ENCODE measurements around the gene GCC2.

The GCC2 gene

DNA sequence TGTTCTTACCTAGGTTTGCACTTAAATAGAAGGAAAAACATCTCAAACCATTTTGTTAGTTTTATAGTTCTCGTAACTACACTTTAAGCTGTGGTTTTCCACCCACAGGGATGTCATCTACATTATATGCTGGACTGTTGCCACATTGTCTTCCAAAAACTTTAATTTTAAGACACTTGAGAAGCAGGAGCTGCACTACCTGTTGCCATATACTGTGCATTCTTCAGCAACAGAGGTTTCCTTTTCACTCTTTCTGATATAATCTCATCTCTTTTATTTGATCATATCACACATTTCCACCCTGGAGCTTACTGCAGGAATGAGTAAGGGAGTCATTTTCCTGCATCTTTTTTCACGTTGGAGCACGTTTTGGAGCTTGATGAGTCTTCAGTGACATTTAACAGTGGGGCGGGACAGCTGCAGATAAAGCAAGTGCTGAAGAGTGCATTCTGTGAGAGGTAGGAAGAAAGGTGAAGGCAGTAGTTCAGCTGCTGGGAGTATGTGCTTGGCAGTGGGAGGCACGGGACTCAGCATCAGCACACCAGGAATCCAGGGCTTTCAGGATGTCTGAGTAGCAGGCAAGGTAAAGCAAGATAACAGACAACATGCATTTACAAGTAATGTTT, 89.1 kb downstream of the GCC2 start:
- H3K4me3 ChIP-seq (ENCODE audit: low read depth, low read length) = no peak overlapping the region
- TF ChIP-seq, protein P1, sequence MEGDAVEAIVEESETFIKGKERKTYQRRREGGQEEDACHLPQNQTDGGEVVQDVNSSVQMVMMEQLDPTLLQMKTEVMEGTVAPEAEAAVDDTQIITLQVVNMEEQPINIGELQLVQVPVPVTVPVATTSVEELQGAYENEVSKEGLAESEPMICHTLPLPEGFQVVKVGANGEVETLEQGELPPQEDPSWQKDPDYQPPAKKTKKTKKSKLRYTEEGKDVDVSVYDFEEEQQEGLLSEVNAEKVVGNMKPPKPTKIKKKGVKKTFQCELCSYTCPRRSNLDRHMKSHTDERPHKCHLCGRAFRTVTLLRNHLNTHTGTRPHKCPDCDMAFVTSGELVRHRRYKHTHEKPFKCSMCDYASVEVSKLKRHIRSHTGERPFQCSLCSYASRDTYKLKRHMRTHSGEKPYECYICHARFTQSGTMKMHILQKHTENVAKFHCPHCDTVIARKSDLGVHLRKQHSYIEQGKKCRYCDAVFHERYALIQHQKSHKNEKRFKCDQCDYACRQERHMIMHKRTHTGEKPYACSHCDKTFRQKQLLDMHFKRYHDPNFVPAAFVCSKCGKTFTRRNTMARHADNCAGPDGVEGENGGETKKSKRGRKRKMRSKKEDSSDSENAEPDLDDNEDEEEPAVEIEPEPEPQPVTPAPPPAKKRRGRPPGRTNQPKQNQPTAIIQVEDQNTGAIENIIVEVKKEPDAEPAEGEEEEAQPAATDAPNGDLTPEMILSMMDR (conservative IDR thresholded peaks at IDR 0.05; ENCODE audit: low read depth, low read length) = no peak
- DNase-seq (ENCODE audit: low read depth) = peak; percentile 62

GRCh38 chr2:108541451-108541850, 92.4 kb downstream of the GCC2 start:
- H3K4me3 ChIP-seq (ENCODE audit: low read depth, low read length) = no peak overlapping the region
- DNase-seq (ENCODE audit: low read depth) = no peak
- TF ChIP-seq, protein P1 (conservative IDR thresholded peaks at IDR 0.05; ENCODE audit: low read depth, low read length) = no peak

- TF ChIP-seq, protein P1 (conservative IDR thresholded peaks at IDR 0.05; ENCODE audit: low read depth, low read length) = no peak
- peak; percentile 67 for DNase-seq (ENCODE audit: low read depth)
- H3K4me3 ChIP-seq (ENCODE audit: low read depth, low read length) = no peak overlapping the region
Observed at GRCh38 chr2:108542071-108542470, 93.1 kb downstream of the GCC2 start.

- H3K4me3 ChIP-seq (ENCODE audit: low read depth, low read length) = no peak overlapping the region
- DNase-seq (ENCODE audit: low read depth) = no peak
- TF ChIP-seq, protein P1 (conservative IDR thresholded peaks at IDR 0.05; ENCODE audit: low read depth, low read length) = no peak
Observed at GRCh38 chr2:108547606-108548005, 98.6 kb downstream of the GCC2 start.

DNA sequence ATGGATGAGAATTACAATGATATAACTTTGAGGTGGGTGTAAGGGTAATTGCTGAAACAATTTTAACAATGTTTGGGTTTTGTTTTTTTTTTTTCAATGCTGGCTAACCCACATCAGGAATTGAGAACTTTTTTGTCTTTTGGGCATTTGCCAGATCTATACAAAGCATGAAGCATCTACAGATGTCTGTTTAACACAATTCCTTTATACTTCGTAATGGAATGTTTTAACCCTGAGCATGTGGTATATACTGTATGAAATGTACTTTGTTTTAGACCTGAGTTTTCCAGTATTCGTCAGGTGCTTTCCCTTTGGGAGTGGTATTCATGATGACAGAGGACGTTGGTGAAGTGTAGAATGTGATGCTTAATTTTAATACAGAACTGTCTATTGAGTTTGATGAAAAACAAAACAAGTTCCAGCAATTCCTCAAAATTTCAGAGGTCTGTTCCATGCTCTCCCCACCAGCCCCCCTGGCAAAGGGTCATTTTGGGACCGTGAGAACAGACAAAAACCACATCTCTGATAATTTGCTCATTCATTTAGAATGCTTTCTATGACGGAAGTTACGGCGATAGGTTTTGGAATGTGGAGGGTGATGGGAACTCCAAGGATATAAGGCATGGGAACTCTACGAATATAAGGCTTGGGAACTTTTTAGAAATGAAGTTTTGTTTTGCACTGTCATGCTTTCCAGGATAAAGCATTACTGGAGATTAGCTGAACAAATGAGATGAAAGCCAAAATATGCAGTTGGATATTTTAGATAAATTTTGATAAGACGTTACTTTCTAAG, 99.4 kb downstream of the GCC2 start:
- H3K4me3 ChIP-seq (ENCODE audit: low read depth, low read length) = no peak overlapping the region
- TF ChIP-seq, protein P1 (conservative IDR thresholded peaks at IDR 0.05; ENCODE audit: low read depth, low read length) = no peak
- DNase-seq (ENCODE audit: low read depth) = peak; percentile 87

- TF ChIP-seq, protein P1 (conservative IDR thresholded peaks at IDR 0.05; ENCODE audit: low read depth, low read length) = no peak
- no peak for DNase-seq (ENCODE audit: low read depth)
- H3K4me3 ChIP-seq (ENCODE audit: low read depth, low read length) = no peak overlapping the region
Observed at GRCh38 chr2:108552566-108552965, 103.6 kb downstream of the GCC2 start.
